Stimulated activated CD8-positive, alpha-beta memory T cell treated with anti-CD3 and anti-CD28 coated beads, Interleukin-4, amount 100 ng/mL, for 1 hour (primary cell): Measurements from ENCODE around the gene HEY2.
"Not testable (repeated sequence)": the region's sequence is repeated elsewhere in the genome, so short reads cannot be mapped to it uniquely, and the experiment has no call there.

ENCODE experiments used
- DNase-seq, 2 donors: peaks; one replicate each; pipeline ENCODE4 v3.0.0-alpha.2; 2020; ENCODE audit warnings: low read depth in 2 of 2, low spot score in 1 of 2

Gene HEY2

DNA sequence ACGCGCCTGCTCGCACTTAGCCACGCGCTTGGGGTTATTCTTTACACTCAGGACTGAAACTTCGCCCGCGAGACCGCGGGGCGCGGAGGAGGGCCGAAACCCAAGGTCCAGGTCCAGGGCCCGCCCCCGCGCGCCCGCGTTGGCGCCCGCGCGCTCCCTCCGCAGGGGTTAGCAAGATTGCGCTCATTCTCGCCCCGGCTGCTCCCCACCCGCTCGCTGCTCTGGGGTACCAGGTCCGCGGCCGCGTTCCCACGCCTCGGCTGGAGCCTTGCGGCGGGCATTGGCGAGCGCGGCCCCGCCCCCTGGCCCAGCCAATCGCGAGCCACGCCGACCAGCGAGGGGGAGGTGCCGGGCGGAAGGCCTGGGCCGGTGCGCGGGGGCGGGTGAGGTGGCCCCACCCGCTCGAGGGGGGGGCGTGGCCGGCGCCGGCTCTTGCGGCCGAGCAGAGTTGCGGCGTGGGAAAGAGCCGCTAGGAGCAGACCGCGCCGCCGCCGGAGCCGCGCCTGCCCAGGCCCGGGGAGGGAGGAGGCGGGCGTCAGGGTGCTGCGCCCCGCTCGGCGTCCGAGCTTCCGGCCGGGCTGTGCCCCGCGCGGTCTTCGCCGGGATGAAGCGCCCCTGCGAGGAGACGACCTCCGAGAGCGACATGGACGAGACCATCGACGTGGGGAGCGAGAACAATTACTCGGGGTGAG lies at the start of gene HEY2:
Gene HEY2 (plus strand): TSS at position 460 of the 692 bp plus-strand sequence. CDS start 145 bp downstream, at position 605.
- peak; percentile 60 to 65 for DNase-seq

DNA sequence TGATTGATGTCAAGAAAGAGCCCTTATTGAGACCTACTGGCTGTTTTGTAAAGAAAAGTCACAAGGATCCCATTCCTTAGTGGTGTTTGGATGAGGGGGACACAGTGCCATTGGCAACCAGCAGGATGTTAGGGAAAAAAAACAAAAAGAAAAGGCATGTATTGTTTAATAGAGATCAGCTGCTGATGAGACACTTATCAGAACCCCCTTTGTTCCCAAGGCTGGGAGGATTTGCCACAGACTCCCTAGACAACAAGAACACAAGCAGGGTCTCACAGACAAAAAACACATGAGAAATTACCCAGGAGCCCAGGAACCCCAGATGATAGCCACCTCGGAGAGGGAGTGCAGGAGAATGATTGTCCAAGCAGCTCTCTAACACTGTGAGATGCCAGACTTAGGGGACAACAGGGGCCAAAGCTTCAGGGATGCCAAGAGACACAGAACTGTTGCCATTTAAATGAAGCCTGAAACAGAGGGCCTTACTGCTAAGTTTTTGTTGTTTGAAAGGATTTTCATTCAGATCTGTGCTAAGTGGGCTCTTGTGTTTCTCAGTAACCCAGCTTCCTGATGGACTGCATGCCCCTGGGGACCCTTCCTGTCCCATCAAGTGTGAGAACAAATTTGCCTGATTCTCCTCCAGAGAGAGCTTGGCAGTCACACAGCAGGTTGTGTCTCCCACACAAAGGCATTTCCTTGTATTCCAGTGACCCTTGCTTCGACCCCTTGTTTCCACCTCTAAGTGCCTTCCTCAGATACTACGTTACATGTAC lies 48.7 kb upstream of the HEY2 start:
- DNase-seq, result no peak

DNA sequence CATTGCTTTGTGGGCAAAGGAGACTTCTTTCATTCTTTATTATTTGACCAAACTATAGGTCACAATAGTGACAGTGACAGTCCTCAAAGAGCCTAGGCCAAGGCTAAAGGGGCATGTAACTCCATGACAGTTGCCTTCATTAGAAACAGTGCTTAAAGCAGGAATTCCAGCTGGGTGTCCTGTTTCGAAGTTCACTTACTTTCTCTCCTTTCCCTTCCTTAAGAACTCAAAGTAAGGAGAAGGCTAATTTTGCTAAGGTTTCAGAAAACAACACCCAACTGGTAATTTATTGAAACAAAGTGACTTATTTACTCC lies 48.1 kb upstream of the HEY2 start:
- no peak for DNase-seq

DNA sequence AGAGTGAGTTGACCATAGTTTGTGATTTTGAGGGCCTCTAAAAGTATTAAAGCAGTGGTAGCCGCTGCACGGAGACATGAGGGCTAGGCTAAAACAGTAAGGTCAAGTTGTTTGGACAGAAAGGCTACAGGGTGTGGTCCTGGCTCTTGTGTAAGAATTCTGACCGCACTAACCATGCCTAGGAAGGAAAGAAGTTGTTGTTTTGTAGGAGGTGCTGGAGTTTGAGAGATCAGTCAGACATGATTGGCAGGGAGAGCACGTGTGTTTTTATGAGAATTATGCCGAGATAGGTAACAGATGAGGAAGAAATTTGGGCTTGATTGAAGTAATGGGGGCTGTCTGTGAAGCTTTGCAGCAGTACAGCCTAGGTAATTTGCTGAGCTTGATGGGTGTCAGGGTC lies 45.5 kb upstream of the HEY2 start:
- not testable (repeated sequence) for DNase-seq

DNA sequence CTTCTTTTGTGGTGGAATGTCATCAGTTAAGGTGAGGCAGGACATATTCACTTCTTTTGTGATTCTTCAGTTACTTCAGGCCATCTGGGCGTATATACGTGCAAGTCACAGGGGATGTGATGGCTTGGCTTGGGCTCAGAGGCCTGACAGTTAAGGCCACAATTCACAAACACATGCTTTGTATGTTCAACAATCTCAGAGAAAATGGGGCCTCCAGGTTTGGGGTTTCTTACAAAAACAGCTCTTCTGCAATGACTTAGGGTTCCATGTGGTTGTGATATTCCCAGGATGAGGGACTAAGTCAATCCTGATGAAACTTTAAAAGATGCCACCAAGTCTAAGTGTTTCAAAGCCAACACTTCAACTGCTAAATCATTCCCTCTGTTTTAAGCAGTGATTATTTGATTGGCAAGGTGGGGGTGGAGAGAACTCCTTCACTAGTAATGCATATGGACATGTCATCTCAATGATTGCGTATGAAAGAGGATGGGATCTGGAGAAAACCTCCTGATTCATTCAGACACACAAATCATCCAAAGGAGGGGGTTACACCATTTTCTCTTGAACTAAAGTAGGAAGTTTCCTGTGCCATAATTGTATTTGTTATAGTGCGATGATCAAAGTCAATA lies 41.7 kb upstream of the HEY2 start:
- DNase-seq, result no peak

DNA sequence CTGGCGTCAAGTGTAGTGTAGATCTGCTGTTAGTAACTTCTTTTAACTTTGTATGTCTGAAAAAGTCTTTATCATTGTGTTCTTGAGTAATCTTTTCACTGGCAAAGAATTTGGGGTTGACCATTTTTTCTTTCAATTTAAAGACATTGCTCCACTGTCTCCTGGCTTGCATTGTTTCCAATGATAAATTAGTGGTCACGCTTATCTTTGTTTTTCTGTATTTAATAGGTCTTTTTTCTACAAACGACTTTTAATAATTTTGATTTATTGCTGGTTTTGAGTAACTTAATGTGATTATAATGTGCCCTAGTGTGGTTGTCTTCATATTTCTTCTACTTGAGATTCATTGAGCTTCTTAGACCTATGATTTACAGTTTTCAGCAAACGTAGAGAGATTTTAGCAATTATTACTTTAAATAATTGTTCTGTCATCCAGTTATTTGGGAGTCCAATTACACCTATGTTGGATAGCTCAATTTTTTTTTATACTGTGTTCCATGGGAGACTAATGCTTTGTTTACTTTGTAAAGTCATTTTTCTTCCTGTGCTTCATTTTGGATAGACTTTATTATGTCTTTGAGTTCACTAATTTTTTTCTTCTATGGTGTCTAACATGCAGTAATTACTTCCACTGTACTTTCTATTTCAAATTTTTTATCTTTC lies 38.3 kb upstream of the HEY2 start:
- DNase-seq, result no peak

DNA sequence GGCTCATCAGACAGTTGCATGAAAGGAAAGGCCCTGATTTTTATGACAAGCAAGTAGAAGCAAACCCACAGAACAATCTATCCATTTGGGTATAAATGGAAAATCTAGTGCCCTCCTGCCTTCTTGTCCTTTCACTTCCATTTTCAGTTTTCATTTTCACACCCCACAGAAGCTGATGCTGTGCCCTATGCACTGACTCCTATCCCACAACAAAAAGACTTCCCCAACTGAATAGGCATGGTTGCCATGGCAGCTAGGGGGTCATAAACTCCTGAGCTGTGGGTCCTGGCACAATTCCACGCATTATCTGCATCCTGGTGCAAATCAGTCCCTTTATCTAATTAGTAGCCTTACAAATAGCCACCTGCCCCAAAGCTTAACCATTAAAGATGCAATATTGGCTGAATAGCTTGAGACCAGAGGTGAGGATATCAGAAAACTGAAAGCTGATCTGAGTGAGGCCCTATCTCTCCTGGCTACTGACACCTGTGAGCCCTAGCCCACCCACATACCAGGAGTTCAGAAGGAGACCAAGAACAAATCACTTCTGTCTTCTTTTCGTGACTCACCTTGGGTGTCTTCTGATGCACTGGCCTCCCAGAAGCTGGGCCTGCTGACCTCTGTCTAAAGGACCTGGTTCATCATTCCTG lies 34.9 kb upstream of the HEY2 start:
- DNase-seq, result no peak

DNA sequence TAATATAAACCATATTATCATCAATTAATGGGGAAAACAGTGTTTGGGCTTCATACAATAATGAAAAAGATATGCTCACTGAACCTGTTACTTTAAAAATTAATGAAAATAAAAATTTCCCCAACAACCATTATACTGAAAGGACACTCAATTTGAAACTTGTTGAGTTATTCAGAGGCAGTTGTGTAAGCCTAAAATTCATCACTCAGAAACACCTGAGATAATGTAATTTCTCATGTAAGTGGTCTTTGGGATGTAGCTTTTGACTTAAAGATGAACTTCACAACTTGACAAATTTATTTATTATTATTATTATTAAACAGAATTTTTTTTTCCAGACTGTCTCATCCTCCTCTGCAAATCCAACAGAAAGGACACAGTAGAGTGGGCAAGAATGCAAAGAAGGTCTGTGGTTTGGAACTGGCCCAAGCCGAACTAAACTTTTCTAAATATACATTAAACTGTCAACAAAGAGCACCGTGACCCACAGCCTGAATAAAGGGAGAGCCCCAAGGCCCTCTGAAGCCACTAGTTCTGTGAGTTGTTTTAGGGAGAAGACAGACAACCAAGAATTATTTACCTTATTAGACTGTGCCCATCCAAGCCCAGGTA lies 32.2 kb upstream of the HEY2 start:
- DNase-seq, result no peak

DNA sequence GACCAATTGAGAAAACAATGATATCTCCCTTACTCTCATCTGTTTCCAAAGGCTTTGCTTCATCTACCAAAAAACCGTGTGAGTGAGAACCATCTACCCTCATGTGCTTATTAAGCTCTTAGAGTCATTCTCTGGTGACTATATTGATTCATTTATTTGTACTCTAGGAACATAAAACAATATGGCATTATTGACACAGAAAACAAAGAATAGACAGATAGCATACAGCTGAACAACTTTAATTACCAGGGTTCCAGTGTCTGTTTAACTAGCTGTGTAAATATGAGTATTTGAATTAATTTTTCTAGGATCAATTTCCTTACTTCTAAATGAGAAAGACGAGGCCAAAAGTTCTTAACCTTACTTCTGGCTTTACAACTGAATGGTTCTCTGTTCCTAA lies 31.3 kb upstream of the HEY2 start:
- no peak for DNase-seq

DNA sequence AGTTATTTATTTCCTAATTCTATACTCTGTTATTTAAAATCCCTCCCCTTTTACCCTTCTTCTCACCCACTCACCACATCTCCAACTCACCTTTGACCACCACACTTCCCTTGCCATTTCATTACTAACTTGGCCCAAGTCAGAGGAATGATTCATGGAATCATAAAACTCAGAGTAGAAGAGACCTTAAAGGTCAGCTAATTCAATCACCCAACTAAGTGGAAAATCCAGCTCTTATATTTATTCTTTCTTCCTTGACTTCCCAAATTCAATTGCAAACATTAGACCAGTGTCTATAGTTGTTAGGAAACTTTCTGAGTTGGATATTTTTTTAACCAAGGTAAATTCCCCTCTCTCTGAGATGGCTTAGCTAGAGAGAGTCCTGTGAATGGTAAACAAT lies 26.5 kb upstream of the HEY2 start:
- no peak for DNase-seq

DNA sequence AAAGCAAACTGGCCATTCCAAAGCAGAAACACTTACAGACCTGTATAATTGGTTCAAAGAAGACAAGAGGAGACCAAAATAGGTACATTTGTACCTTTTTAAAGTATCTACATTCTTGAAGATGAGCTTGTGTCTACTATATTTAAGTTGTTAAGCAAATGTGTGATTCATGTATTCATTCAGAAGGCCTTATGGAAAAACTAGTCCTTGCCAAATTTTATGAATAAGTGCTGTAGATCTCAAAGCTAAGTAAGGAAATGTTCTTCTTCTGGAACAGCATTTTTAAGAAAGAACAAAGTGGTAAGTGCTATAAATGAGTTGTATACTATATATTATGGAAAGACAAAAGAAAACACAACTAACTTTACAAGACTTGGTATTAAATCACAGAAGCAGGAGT lies 22.2 kb upstream of the HEY2 start:
- no peak for DNase-seq

DNA sequence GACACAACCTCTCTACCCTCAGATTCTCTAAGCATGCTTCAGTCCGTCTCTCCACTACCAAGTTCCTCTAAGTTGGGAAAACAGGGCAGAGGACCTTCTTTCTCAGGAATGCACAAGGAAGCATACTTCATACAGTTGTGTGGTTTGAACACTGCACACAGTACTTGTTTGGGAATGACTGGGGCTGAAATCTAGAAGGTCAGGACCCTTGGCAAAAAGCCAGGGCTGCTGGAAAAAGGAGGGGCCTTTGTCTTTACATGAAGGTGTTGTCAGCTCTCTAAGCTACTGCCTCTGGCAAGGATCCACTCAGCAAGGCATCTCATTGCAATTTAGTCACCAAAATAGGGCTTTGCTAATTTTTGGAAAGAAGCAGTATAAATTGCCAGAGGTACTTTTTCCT lies 20.7 kb upstream of the HEY2 start:
- DNase-seq, result no peak

DNA sequence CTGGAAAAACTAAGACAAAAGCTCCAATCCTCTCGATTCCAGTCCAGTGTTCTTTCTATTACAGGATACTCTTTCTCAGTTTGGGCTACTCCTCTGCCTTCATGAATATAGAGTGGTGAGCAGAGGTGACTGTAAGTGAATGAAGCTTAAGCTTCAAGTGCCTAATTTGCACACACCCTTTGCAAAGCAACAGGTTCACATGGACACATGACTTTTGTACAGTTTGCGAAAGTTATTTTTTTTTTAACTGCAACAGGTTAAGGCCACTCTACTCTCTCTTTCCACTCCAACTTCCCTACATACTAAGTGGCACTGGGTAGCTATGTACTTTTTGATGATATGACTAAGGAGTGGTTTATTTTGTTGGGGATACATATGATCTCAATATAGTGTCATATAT lies 19.4 kb upstream of the HEY2 start:
- no peak for DNase-seq

DNA sequence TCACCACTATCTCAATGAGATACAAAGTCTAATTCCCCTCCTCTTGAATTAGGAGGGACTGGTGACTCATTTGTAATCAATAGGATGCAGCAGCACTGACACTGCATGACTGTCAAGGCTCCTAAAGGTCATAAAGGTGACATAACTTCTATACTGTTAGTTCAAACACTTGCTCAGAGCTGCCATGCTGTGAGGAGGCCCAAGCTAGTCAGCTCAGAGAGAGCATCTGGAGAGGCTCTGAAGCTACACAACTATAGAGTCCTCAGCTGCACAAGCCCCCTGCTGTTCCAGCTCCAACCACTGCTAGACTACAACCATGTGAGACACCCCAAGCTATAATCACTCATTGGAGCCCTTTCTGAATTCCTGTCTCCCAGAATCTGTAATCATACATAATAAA lies 17.0 kb upstream of the HEY2 start:
- no peak for DNase-seq

DNA sequence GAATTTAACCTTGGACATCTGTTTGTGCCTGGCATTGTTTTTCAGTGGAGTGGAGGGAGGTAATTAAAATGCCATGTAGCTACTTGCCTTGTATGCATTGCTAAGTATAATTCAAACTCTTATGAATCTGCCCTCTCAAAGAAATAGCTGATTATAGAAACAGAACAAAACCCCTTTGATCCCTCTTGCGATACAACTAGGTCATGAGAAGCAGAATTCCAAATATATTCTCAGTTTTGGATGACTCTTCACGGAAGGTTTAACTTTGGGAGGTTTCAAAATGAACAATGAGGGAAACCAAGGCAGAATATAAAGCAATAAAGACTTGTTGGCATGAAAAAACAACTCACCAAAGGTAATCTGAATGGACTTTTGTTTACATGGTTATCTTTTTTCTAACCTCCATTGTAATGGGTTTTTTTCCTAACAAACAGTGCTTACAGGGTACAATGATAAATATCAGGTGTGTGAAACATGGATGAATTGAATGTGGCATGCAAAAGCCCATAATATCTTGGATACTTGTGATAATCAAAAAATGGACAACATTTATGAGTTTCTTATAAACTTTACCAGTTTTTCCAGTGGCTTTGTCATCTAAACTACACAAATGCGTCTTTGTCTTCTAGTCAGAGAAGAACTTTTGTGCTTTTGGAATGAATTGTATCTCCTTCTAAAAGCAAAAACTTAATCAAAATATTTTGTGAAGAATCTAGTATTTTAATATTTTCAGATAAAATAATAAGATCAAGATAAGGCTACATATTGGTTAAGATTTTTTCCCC lies 15.7 kb upstream of the HEY2 start:
- no peak for DNase-seq

DNA sequence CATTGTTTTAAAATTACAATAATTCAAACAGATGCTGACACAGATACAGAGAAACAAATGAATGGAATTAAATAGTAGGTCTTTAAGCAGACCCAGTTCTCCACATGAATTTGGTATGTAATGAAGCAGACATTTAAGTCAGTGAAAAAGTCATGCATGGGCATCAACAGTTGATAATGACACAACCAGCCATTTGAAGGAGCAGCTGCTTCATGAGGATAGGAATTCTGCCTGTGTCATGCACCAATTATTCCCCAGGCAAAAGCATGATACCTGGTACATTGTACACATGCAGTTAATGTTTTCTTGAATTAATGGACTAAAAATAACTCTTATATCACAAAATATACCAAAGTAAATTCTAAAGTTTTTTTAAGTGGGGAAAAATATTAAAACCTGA lies 11.2 kb upstream of the HEY2 start:
- DNase-seq, result no peak

DNA sequence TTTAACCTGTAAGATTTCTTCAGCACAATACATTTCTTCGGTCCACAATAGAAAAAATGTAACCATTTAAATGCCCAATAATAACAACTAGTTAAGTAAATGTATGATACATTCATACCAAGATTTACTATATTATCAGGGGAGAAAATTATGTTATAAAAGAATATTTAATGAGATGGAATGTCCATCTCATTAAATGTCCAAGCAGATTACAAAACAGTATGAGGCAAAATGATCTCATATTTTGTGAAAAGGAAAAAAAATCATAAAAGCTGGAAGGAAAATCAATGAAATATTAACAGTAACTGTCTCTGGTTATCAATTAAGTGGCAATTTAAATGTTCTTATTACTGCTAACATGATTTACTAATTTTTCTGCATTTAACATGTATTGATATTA lies 10.1 kb upstream of the HEY2 start:
- no peak for DNase-seq

DNA sequence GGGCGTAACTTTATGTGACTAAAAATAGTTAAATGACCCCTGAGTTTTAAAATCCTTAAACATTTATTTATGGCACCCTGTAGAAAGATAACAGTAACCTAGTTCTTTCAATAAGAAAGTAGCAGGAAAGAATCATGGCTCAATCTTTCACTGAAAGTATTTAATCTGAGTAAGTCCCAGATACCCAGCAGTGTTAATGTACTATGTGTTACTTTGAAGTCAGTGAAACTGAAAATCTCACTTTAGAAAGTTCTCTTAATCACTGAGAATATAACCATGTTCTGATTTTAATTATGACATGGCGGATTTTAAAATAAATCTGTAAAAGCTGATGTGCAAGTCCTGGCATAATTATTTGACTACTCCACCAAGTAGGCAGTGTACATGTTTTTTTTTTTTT lies 8.1 kb upstream of the HEY2 start:
- no peak for DNase-seq

DNA sequence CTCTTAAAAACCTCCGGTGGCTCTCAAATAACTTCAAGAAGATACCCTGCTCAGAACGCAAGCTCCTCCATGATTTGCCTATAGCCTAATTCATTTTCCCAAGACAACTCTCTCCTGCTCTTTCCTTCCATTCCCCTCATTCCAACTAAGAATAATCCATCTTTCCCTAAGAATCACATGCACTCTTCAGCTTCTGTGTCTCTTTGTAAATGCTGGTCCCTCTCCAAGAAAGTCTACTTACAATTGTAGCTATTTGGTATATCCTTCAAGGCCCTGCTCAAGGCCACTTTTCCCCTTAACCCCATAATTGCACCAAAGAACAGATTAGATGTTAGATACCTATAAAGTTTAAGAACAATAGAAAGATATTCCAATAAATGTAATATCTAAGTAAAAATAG lies 7.4 kb upstream of the HEY2 start:
- no peak for DNase-seq

DNA sequence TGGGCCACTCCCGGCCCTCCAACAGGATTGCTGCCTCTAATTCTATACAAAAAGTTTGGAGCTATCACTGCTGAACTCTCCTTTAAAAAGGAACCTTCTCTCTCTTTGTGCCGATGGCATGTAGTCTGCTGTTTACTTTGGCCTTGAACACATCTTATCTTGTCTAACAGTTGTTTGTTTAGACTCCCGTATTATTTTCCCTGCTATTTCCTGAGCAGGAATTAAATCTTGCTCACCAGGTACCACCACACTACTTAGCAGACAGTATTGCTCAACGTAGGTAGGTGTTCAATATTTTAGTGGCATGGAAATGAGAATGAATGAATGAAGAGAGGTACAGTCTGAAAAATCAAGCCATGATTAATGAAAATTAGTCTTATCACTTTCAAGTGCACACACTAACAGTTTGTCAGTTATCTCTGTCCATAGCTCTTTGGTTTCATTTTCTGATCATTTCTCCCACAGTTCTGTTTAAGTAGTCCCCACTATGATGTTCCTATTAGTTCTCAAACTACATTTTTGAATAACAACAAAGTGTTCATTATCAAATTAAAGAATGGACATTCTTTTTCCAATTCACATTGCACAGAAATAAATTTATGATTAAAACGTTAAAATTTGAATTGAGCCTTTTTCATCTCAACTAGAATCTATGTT lies 6.8 kb upstream of the HEY2 start:
- no peak for DNase-seq
